K562 (cell line): ENCODE results near the gene ARMH4. TPM values are rescaled to one million over a fixed set of nuclear protein-coding genes. Genes with fewer than 3 reads are reported as not detected.

ENCODE experiments used
- ATAC-seq: fragments of 200-7000 bp; cut with Tn5 transposase; 3 replicates; pipeline ENCODE4 v1.9.1; 2020; ENCODE audit warnings: moderate library complexity
- BruUV-seq: library from RNA; stranded (reverse); fragments of 400-500 nt; replicated peaks from 2 replicates; lab custom pipeline; 2021; lab: Mats Ljungman, UMichigan
- CTCF ChIA-PET: fragments of 300-600 bp; formaldehyde crosslinking; extraction: SDS; loops from one replicate; lab custom pipeline; 2021; ENCODE audit warnings: low intra/inter-chr PET ratio; lab: Yijun Ruan, JAX
- POLR2A ChIA-PET: fragments of 300-600, 350-650 bp; sonication (Branson Sonifier 250); formaldehyde crosslinking; extraction: SDS; loops from one replicate; lab custom pipeline; 2021; ENCODE audit warnings: antibody characterized with exemption, inconsistent platforms; lab: Yijun Ruan, JAX
- DNase-seq, 4 experiments: peaks; one replicate each; pipeline versions ENCODE4 v3.0.0 to v3.0.0-alpha.2; 2011 to 2018; ENCODE audit warnings: low spot score in 3 of 4, mixed read lengths in 3 of 4; ENCODE audit errors: extremely low read depth in 1 of 4
- FAIRE-seq: peaks from 2 replicates; lab custom pipeline; 2011; peaks lifted over from hg19 to GRCh38; lab: Jason Lieb, UNC
- H2AFZ ChIP-seq: 2 replicates; pipeline ENCODE4 v1.6.0; 2011; ENCODE audit warnings: low read depth, low read length, control low read depth, inconsistent platforms
- H3K27ac ChIP-seq: fragments of 200-600 bp; 3 replicates; pipeline ENCODE4 v1.8.0; 2011; ENCODE audit warnings: low read depth, mild to moderate bottlenecking, control low read depth, inconsistent platforms, low read length, moderate library complexity, mixed read lengths; ENCODE audit errors: extremely low read depth
- H3K27me3 ChIP-seq, 2 experiments: fragments of 300-600 bp in 1 of 2; 2 replicates in 1 of 2; 3 replicates in 1 of 2; pipeline versions ENCODE4 v1.6.0 to v1.8.0; 2011; ENCODE audit warnings: inconsistent platforms in 2 of 2, low read length in 2 of 2, mild to moderate bottlenecking in 1 of 2, mixed read lengths in 1 of 2, moderate library complexity in 1 of 2; ENCODE audit not compliant: control insufficient read depth in 2 of 2, insufficient read depth in 2 of 2
- H3K36me3 ChIP-seq: fragments of 300-600 bp; 3 replicates; pipeline ENCODE4 v1.8.0; 2011; ENCODE audit warnings: mild to moderate bottlenecking, low read length, inconsistent platforms; ENCODE audit not compliant: control insufficient read depth, insufficient read depth
- H3K4me1 ChIP-seq, 2 experiments: fragments of 200-600 bp in 1 of 2; replicated peaks in 1 of 2; 2 replicates in 1 of 2; 3 replicates in 1 of 2; pipeline versions ENCODE4 v1.5.1 to v1.8.0; 2011; ENCODE audit warnings: inconsistent platforms in 2 of 2, low read length in 2 of 2, mild to moderate bottlenecking in 1 of 2, mixed read lengths in 1 of 2, moderate library complexity in 1 of 2; ENCODE audit not compliant: control insufficient read depth in 2 of 2, insufficient read depth in 2 of 2
- H3K4me2 ChIP-seq: 2 replicates; pipeline ENCODE4 v1.6.1; 2011; ENCODE audit warnings: low read length, control low read depth, inconsistent platforms, mixed read lengths; ENCODE audit not compliant: insufficient read depth
- H3K4me3 ChIP-seq: fragments of 200-600 bp; sonication (generic), shearing (Covaris generic); 2 replicates; pipeline ENCODE4 v1.5.1; 2016; ENCODE audit warnings: control low read depth, inconsistent platforms
- H3K79me2 ChIP-seq: fragments of 200-600 bp; 3 replicates; pipeline ENCODE4 v1.8.0; 2011; ENCODE audit warnings: low read length, inconsistent platforms; ENCODE audit not compliant: control insufficient read depth, insufficient read depth
- H3K9ac ChIP-seq, 2 experiments: 2 replicates each; pipeline versions ENCODE4 v1.6.0 to v1.6.1; 2011; ENCODE audit warnings: low read depth in 2 of 2, low read length in 2 of 2, control low read depth in 1 of 2, inconsistent platforms in 1 of 2, mild to moderate bottlenecking in 1 of 2, mixed read lengths in 1 of 2; ENCODE audit not compliant: insufficient read depth in 1 of 2
- H3K9me1 ChIP-seq: one replicate; pipeline ENCODE4 v1.6.0; 2011; ENCODE audit warnings: inconsistent platforms, mild to moderate bottlenecking, low read length, moderate library complexity; ENCODE audit not compliant: control insufficient read depth, insufficient read depth
- H3K9me3 ChIP-seq: replicated peaks from 2 replicates; pipeline ENCODE4 v1.5.1; 2011; ENCODE audit warnings: low read depth, low read length, inconsistent platforms; ENCODE audit not compliant: control insufficient read depth, insufficient read depth
- H4K20me1 ChIP-seq: replicated peaks from 2 replicates; pipeline ENCODE4 v1.6.1; 2011; ENCODE audit warnings: low read length, inconsistent platforms, mixed read lengths; ENCODE audit not compliant: control insufficient read depth, insufficient read depth
- ATF7 ChIP-seq: fragments of 450-650 bp; IDR thresholded peaks from 2 replicates; pipeline ENCODE4 v1.7.1; 2014; ENCODE audit warnings: mild to moderate bottlenecking, moderate library complexity
- BCOR ChIP-seq: fragments of 450-650 bp; IDR thresholded peaks from 2 replicates; pipeline ENCODE4 v1.6.1; 2016
- MCM5 ChIP-seq: fragments of 450-650 bp; IDR thresholded peaks from 2 replicates; pipeline ENCODE4 v1.6.1; 2016; ENCODE audit warnings: low read depth
- MYC ChIP-seq, 2 experiments: fragments of 250-450 bp in 1 of 2; sonication (Bioruptor Pico) in 1 of 2; IDR thresholded peaks; 2 replicates each; pipeline versions ENCODE4 v1.5.1 to v1.6.1; 2012 to 2021; ENCODE audit warnings: low read depth in 2 of 2, borderline replicate concordance in 1 of 2, improper control_type of control experiment in 1 of 2, low read length in 1 of 2, mild to moderate bottlenecking in 1 of 2, moderate library complexity in 1 of 2
- NBN ChIP-seq: fragments of 450-650 bp; IDR thresholded peaks from 2 replicates; pipeline ENCODE4 v1.6.1; 2016; ENCODE audit warnings: low read depth, mild to moderate bottlenecking
- TBP ChIP-seq: optimal IDR thresholded peaks from 2 replicates; pipeline ENCODE3; 2011; ENCODE audit warnings: low read depth, low read length, improper control_type of control experiment
- TEAD4 ChIP-seq, 2 experiments: sonication (generic) in 1 of 2; formaldehyde crosslinking in 1 of 2; IDR thresholded peaks; 2 replicates each; pipeline versions ENCODE4 v1.6.1 to v1.8.0; 2012 to 2022; ENCODE audit warnings: borderline replicate concordance in 1 of 2, inconsistent platforms in 1 of 2, low read length in 1 of 2, mild to moderate bottlenecking in 1 of 2, missing genetic modification reagents in 1 of 2
- TRIM24 ChIP-seq, 2 experiments: fragments of 450-650 bp; IDR thresholded peaks; 2 replicates each; pipeline ENCODE4 v1.6.1; 2016
- U2AF1 ChIP-seq: fragments of 200-400 bp; formaldehyde crosslinking; optimal IDR thresholded peaks from 2 replicates; pipeline ENCODE3; 2017; ENCODE audit warnings: mild to moderate bottlenecking, low read depth, low read length, moderate library complexity
- ZBTB7A ChIP-seq: IDR thresholded peaks from 2 replicates; pipeline ENCODE4 v1.6.1; 2011; ENCODE audit warnings: low read depth, mild to moderate bottlenecking, low read length, moderate library complexity, borderline replicate concordance; ENCODE audit not compliant: control insufficient read depth
- ZNF175 ChIP-seq: fragments of 200-800 bp; sonication (Bioruptor generic); IDR thresholded peaks from 2 replicates; pipeline ENCODE4 v1.6.1; 2016; ENCODE audit warnings: low read depth, mild to moderate bottlenecking, missing genetic modification characterization, missing compliant biosample characterization
- ZNF263 ChIP-seq: sonication (generic); formaldehyde crosslinking; IDR thresholded peaks from 2 replicates; pipeline ENCODE4 v1.8.0; 2022; ENCODE audit warnings: mild to moderate bottlenecking, missing genetic modification reagents, borderline replicate concordance
- ZNF445 ChIP-seq: fragments of 250-450 bp; sonication (Bioruptor Pico); IDR thresholded peaks from 2 replicates; pipeline ENCODE4 v1.4.0; 2020; ENCODE audit warnings: low read depth, mild to moderate bottlenecking, moderate library complexity
- WGBS: fragments of 100-300 bp; shearing (Covaris generic); methylation state at CpG from one replicate; pipeline ENCODE4 v1.1.6; 2016; ENCODE audit warnings: low coverage, mixed read lengths; ENCODE audit not compliant: insufficient coverage; ENCODE audit errors: missing lambda C conversion rate; 5-methylcytosine and 5-hydroxymethylcytosine counted together
- in situ Hi-C: fragments of 300-500 bp; cut with MboI; formaldehyde crosslinking; loops from 4 replicates; pipeline ENCODE4 v1.15.0; 2018; ENCODE audit warnings: inconsistent platforms, mixed read lengths
- intact Hi-C: fragments of 100-400 bp; cut with micrococcal nuclease; formaldehyde crosslinking; loops from 2 replicates; pipeline ENCODE4 v1.14.2; 2022
- polyA plus RNA-seq, 8 experiments: library from polyadenylated mRNA; depleted of rRNA in 4 of 8; stranded (reverse) in 5 of 8; unstranded in 3 of 8; fragments of >200 nt; fragmentation: Nextera tagmentation in 2 of 8; fragmentation: Illumina TruSeq in 1 of 8; extraction: Ambion mirVana in 2 of 8; extraction: Trizol in 1 of 8; gene quantifications; 2 replicates each; pipeline versions ENCODE4 v1.2.1 to v1.2.3, GENCODE V29; 2011 to 2014; ENCODE audit warnings: inconsistent platforms in 1 of 8, missing spikeins in 1 of 8
- total RNA-seq, 7 experiments: library from RNA; depleted of rRNA in 6 of 7; stranded (reverse); fragments of >200 nt in 6 of 7; fragmentation: Illumina TruSeq in 2 of 7; extraction: Trizol in 2 of 7; gene quantifications; 2 replicates each; pipeline versions ENCODE4 v1.2.1 to v1.2.3, GENCODE V29; 2011 to 2021; ENCODE audit warnings: low replicate concordance in 1 of 7
- TF ChIP-seq, protein P1 (sequence below): fragments of 450-650 bp; IDR thresholded peaks from 2 replicates; pipeline ENCODE4 v1.6.1; 2016; ENCODE audit warnings: mild to moderate bottlenecking
- TF ChIP-seq, protein P2 (sequence below), 2 experiments: IDR thresholded peaks; 2 replicates each; pipeline ENCODE4 v1.6.1; 2011; ENCODE audit warnings: borderline replicate concordance in 1 of 2, control low read depth in 1 of 2, low read depth in 1 of 2, low read length in 1 of 2, mild to moderate bottlenecking in 1 of 2, mixed read lengths in 1 of 2, moderate library complexity in 1 of 2; ENCODE audit not compliant: insufficient read depth in 1 of 2, insufficient read length in 1 of 2, poor library complexity in 1 of 2, severe bottlenecking in 1 of 2; ENCODE audit errors: extremely low read depth in 1 of 2
- TF ChIP-seq, protein P3 (sequence below): fragments of 450-650 bp; IDR thresholded peaks from 2 replicates; pipeline ENCODE4 v1.6.1; 2016; ENCODE audit warnings: missing biosample characterization, missing genetic modification characterization

The ARMH4 gene
- total and polyA plus RNA-seq, 9 of the 15 experiments (the other 6 are each of a cell fraction or from before 2014, with no cell fraction given), result 0.06 to 0.98 (median 0.07) TPM; not detected in 2

DNA sequence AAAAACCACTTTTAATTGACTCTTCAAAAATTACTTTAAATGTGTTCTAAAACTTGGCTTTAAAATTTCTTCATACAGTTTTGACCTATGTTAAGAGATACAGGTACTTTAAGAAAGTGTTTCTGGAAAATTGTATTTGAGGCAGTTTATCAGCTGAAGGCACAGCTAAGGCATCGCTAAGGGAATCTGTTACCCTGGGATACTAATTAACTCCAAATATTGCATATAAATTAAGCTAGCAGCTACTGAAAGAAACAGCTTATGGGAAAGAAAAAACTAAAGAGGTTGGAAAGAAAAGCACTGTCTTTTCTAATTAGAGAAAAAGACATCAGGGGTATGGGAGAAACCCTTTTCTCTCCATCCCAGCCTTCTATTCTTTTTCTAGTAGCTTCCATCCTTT lies 152.0 kb downstream of the ARMH4 start:
- in situ Hi-C loops (no loop called here), intact Hi-C loops (no loop called here)
- no TSS peak for BruUV-seq
- Histone ChIP-seq H3K4me2 (no peak overlapping the region), H3K27ac (no peak overlapping the region), H3K9me3 (no peaks in the 10 kb centered on the region), H3K9me1 (no peaks in the 10 kb centered on the region), H3K4me1 (no peaks in the 10 kb centered on the region), H3K9ac (no peak overlapping the region), H3K27me3 (no peaks in the 10 kb centered on the region), H3K36me3 (no peaks in the 10 kb centered on the region), H2AFZ (no peak overlapping the region), H4K20me1 (no peaks in the 10 kb centered on the region), H3K4me3 (no peak overlapping the region), H3K79me2 (no peaks in the 10 kb centered on the region)
- WGBS, result 0% methylated on average over 1 of the region's 1 CpG
- FAIRE-seq, result no peak
- CTCF ChIA-PET, result no interaction called here
- no peak for DNase-seq
- no peak for ATAC-seq
- POLR2A ChIA-PET, result no interaction called here
- TF ChIP-seq TRIM24 (IDR thresholded peaks at IDR 0.05) (no peak), MYC (IDR thresholded peaks at IDR 0.05; ENCODE audit: low read depth, low read length) (no peak), MYC (CRISPR knock-in tag; IDR thresholded peaks at IDR 0.05; ENCODE audit: borderline replicate concordance, low read depth) (no peak), ZNF175 (CRISPR knock-in tag) (no peak), U2AF1 (no peak), BCOR (no peak), NBN (no peak), ATF7 (no peak), TBP (no peak), ZNF445 (CRISPR knock-in tag) (no peak), ZBTB7A (no peak), MCM5 (no peak), TEAD4 (IDR thresholded peaks at IDR 0.05; ENCODE audit: low read length) (no peak), TEAD4 (CRISPR knock-in tag; IDR thresholded peaks at IDR 0.05; ENCODE audit: borderline replicate concordance) (no peak), ZNF263 (CRISPR knock-in tag) (no peak)
- TF ChIP-seq, protein P1, sequence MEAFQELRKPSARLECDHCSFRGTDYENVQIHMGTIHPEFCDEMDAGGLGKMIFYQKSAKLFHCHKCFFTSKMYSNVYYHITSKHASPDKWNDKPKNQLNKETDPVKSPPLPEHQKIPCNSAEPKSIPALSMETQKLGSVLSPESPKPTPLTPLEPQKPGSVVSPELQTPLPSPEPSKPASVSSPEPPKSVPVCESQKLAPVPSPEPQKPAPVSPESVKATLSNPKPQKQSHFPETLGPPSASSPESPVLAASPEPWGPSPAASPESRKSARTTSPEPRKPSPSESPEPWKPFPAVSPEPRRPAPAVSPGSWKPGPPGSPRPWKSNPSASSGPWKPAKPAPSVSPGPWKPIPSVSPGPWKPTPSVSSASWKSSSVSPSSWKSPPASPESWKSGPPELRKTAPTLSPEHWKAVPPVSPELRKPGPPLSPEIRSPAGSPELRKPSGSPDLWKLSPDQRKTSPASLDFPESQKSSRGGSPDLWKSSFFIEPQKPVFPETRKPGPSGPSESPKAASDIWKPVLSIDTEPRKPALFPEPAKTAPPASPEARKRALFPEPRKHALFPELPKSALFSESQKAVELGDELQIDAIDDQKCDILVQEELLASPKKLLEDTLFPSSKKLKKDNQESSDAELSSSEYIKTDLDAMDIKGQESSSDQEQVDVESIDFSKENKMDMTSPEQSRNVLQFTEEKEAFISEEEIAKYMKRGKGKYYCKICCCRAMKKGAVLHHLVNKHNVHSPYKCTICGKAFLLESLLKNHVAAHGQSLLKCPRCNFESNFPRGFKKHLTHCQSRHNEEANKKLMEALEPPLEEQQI, result no peak
- TF ChIP-seq, protein P2, sequence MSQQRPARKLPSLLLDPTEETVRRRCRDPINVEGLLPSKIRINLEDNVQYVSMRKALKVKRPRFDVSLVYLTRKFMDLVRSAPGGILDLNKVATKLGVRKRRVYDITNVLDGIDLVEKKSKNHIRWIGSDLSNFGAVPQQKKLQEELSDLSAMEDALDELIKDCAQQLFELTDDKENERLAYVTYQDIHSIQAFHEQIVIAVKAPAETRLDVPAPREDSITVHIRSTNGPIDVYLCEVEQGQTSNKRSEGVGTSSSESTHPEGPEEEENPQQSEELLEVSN (IDR thresholded peaks at IDR 0.05; ENCODE audit: borderline replicate concordance in 1 of 2, extremely low read depth in 1 of 2, insufficient read depth in 1 of 2, insufficient read length in 1 of 2, low read depth in 1 of 2, low read length in 1 of 2, poor library complexity in 1 of 2, severe bottlenecking in 1 of 2), result no peak
- TF ChIP-seq, protein P3, sequence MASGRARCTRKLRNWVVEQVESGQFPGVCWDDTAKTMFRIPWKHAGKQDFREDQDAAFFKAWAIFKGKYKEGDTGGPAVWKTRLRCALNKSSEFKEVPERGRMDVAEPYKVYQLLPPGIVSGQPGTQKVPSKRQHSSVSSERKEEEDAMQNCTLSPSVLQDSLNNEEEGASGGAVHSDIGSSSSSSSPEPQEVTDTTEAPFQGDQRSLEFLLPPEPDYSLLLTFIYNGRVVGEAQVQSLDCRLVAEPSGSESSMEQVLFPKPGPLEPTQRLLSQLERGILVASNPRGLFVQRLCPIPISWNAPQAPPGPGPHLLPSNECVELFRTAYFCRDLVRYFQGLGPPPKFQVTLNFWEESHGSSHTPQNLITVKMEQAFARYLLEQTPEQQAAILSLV, result no peak
